A549 (cell line): ENCODE results near the gene SNX30. TPM values are rescaled to one million over a fixed set of nuclear protein-coding genes. Genes with fewer than 3 reads are reported as not detected.

Experiments used
- ATAC-seq, 2 experiments: fragments of 200-7000 bp in 1 of 2; fragments of >200 bp in 1 of 2; cut with Nextera tagmentation in 1 of 2; cut with Tn5 transposase in 1 of 2; 3 replicates each; pipeline versions ENCODE4 v1.8.0 to v1.9.1; 2018 to 2020; ENCODE audit warnings: mild to moderate bottlenecking in 1 of 2, moderate library complexity in 1 of 2
- CTCF ChIA-PET: fragments of 300-600 bp; sonication (Branson Sonifier 250); formaldehyde crosslinking; extraction: SDS; loops from one replicate; lab custom pipeline; 2021; ENCODE audit warnings: antibody characterized with exemption, inconsistent platforms; lab: Yijun Ruan, JAX
- POLR2A ChIA-PET: fragments of 350-600 bp; formaldehyde crosslinking; extraction: SDS; loops from one replicate; lab custom pipeline; 2021; ENCODE audit warnings: antibody characterized with exemption, inconsistent platforms; lab: Yijun Ruan, JAX
- DNase-seq, 2 experiments: peaks; one replicate each; pipeline versions ENCODE4 v3.0.0 to v3.0.0-alpha.2; 2011 to 2016; ENCODE audit warnings: low read depth in 1 of 2, low spot score in 1 of 2
- FAIRE-seq: peaks from 2 replicates; lab custom pipeline; 2011; peaks lifted over from hg19 to GRCh38; lab: Jason Lieb, UNC
- H3K27ac ChIP-seq, 2 experiments: fragments of >200 bp; sonication (Bioruptor Twin); formaldehyde crosslinking; 3 replicates each; pipeline ENCODE4 v1.5.1; 2016 to 2017
- H3K4me1 ChIP-seq: fragments of >200 bp; sonication (Bioruptor Twin); formaldehyde crosslinking; 3 replicates; pipeline ENCODE4 v1.6.1; 2016
- H3K4me2 ChIP-seq: fragments of >200 bp; sonication (Bioruptor Twin); formaldehyde crosslinking; 3 replicates; pipeline ENCODE4 v1.6.1; 2016
- H3K4me3 ChIP-seq: fragments of >200 bp; sonication (Bioruptor Twin); formaldehyde crosslinking; 3 replicates; pipeline ENCODE4 v1.5.1; 2016
- H3K9me3 ChIP-seq: fragments of >200 bp; sonication (Bioruptor Twin); formaldehyde crosslinking; 3 replicates; pipeline ENCODE4 v1.6.1; 2016
- BHLHE40 ChIP-seq: IDR thresholded peaks from 2 replicates; pipeline ENCODE4 v1.6.1; 2012; ENCODE audit warnings: low read depth, low read length, inconsistent platforms
- CBX2 ChIP-seq: fragments of 200-600 bp; sonication (generic); IDR thresholded peaks from 2 replicates; pipeline ENCODE4 v1.6.1; 2016; ENCODE audit warnings: low read depth, mild to moderate bottlenecking, borderline replicate concordance
- CEBPB ChIP-seq, 2 experiments: fragments of >200 bp in 1 of 2; sonication (Bioruptor Twin) in 1 of 2; formaldehyde crosslinking in 1 of 2; IDR thresholded peaks; 2 replicates each; pipeline ENCODE4 v1.6.1; 2012 to 2016
- CHD2 ChIP-seq: fragments of 150-350 bp; IDR thresholded peaks from 2 replicates; pipeline ENCODE4 v1.6.1; 2014; ENCODE audit warnings: low read length; ENCODE audit not compliant: partially characterized antibody
- EHMT2 ChIP-seq: fragments of 200-600 bp; sonication (generic); IDR thresholded peaks from 2 replicates; pipeline ENCODE4 v1.6.1; 2016; ENCODE audit warnings: antibody characterized with exemption, low read depth, mild to moderate bottlenecking, moderate library complexity
- EP300 ChIP-seq, 2 experiments: fragments of >200 bp; sonication (Bioruptor Twin); formaldehyde crosslinking; IDR thresholded peaks; 2 replicates in 1 of 2; 3 replicates in 1 of 2; pipeline ENCODE4 v1.6.1; 2016 to 2017
- GATA3 ChIP-seq: IDR thresholded peaks from 2 replicates; pipeline ENCODE4 v1.6.1; 2012; ENCODE audit warnings: borderline replicate concordance
- HOXA7 ChIP-seq: fragments of 250-450 bp; sonication (Bioruptor Pico); IDR thresholded peaks from 2 replicates; pipeline ENCODE4 v1.5.0; 2020; ENCODE audit warnings: mild to moderate bottlenecking, moderate library complexity
- JUN ChIP-seq, 2 experiments: fragments of >200 bp; sonication (Bioruptor Twin); formaldehyde crosslinking; IDR thresholded peaks; 2 replicates in 1 of 2; 3 replicates in 1 of 2; pipeline ENCODE4 v1.6.1; 2016 to 2017
- KDM1A ChIP-seq: fragments of 200-600 bp; sonication (generic); IDR thresholded peaks from 2 replicates; pipeline ENCODE4 v1.6.1; 2016; ENCODE audit warnings: low read depth, mild to moderate bottlenecking
- MAFK ChIP-seq: fragments of 450-650 bp; IDR thresholded peaks from 2 replicates; pipeline ENCODE4 v1.6.1; 2014; ENCODE audit not compliant: partially characterized antibody
- NPAS2 ChIP-seq: fragments of 250-450 bp; sonication (Bioruptor Pico); IDR thresholded peaks from 2 replicates; pipeline ENCODE4 v1.8.0; 2022; ENCODE audit warnings: mild to moderate bottlenecking, moderate library complexity, borderline replicate concordance
- NR3C1 ChIP-seq: fragments of >200 bp; sonication (Bioruptor Twin); formaldehyde crosslinking; IDR thresholded peaks from 3 replicates; pipeline ENCODE4 v1.6.1; 2017
- POLR2AphosphoS2 ChIP-seq: conservative IDR thresholded peaks from 2 replicates; pipeline ENCODE4 v1.6.1; 2012; ENCODE audit warnings: low read length, improper control_type of control experiment, inconsistent platforms
- SMC3 ChIP-seq: fragments of >200 bp; sonication (Bioruptor Twin); formaldehyde crosslinking; IDR thresholded peaks from 3 replicates; pipeline ENCODE4 v1.6.1; 2018; ENCODE audit warnings: inconsistent platforms
- SREBF2 ChIP-seq: fragments of 450-650 bp; IDR thresholded peaks from 2 replicates; pipeline ENCODE4 v1.6.1; 2014; ENCODE audit warnings: mild to moderate bottlenecking, moderate library complexity
- ZC3H11A ChIP-seq: fragments of 450-650 bp; IDR thresholded peaks from 2 replicates; pipeline ENCODE4 v1.6.1; 2014; ENCODE audit warnings: antibody characterized with exemption, mild to moderate bottlenecking
- WGBS: methylation state at CpG from one replicate; pipeline ENCODE4 v1.1.6; 2017; ENCODE audit errors: missing lambda C conversion rate; 5-methylcytosine and 5-hydroxymethylcytosine counted together
- polyA plus RNA-seq, 4 experiments: library from polyadenylated mRNA; depleted of rRNA in 3 of 4; stranded (reverse); fragments of >200 nt; fragmentation: RNase III in 1 of 4; extraction: RNeasy Plus Mini Kit Qiagen cat#74134 plus additional on column Dnase treatment in 1 of 4; gene quantifications; 2 replicates in 3 of 4; 3 replicates in 1 of 4; pipeline ENCODE4 v1.2.3, GENCODE V29; 2011 to 2017
- TF ChIP-seq, protein P1 (sequence below): fragments of 250-450 bp; sonication (Bioruptor Pico); IDR thresholded peaks from 2 replicates; pipeline ENCODE4 v1.5.0; 2021; ENCODE audit warnings: mild to moderate bottlenecking, moderate library complexity, borderline replicate concordance
- TF ChIP-seq, protein P2 (sequence below): fragments of >200 bp; sonication (Bioruptor Twin); formaldehyde crosslinking; IDR thresholded peaks from 3 replicates; pipeline ENCODE4 v1.6.1; 2016
- TF ChIP-seq, protein P3 (sequence below): IDR thresholded peaks from 2 replicates; pipeline ENCODE4 v1.6.1; 2012
- TF ChIP-seq, protein P4 (sequence below): fragments of 450-650 bp; IDR thresholded peaks from 2 replicates; pipeline ENCODE4 v1.6.1; 2014; ENCODE audit warnings: antibody characterized with exemption
- TF ChIP-seq, protein P5 (sequence below): fragments of 250-450 bp; sonication (Bioruptor Pico); IDR thresholded peaks from 2 replicates; pipeline ENCODE4 v1.5.0; 2020; ENCODE audit warnings: low read depth, mild to moderate bottlenecking, moderate library complexity

The SNX30 gene
- polyA plus RNA-seq, 2 of the 4 experiments (the other 2 are of a cell fraction): 3.1 to 3.6 TPM

DNA sequence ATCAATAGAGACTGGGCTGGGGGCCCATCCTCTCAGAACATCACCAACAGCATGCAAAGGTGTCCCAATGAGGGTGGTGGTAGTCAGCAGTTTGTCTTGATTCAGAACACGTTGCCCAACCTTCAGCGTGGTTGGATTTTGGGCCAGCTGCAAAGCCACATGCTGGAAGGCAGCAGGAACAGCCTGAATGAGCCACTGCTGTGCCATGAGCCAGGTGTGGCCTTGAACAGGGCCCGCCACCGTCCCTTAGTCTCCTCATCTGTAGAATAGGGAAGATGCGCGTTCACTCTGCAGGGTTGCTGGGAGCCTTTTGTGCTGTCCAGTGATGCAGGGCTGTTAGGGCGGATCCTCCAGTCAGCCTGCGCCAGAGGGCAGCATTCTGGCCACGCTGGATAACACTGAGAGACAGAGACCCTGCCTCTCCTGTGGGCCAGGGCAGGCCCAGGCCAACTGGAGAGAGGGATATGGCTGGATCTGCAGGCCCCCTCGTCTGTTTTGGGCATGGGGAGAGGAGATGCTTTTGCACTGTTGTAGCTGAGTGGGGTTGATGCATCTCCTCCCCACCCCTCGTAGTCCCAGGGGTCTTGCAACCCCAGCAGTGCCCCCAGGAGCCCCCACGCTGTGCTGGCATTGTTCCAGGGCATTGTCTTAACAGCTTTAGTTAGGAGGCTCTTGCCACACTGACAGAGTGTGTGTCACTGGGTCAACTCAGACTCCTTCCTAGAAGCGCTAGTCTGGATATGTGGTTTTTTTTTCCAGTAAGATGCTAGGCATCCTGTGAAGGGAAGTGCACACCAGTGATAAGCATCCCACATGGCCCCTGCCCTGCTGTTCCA, 98.0 kb downstream of the SNX30 start (continued):
- TF ChIP-seq, protein P1, sequence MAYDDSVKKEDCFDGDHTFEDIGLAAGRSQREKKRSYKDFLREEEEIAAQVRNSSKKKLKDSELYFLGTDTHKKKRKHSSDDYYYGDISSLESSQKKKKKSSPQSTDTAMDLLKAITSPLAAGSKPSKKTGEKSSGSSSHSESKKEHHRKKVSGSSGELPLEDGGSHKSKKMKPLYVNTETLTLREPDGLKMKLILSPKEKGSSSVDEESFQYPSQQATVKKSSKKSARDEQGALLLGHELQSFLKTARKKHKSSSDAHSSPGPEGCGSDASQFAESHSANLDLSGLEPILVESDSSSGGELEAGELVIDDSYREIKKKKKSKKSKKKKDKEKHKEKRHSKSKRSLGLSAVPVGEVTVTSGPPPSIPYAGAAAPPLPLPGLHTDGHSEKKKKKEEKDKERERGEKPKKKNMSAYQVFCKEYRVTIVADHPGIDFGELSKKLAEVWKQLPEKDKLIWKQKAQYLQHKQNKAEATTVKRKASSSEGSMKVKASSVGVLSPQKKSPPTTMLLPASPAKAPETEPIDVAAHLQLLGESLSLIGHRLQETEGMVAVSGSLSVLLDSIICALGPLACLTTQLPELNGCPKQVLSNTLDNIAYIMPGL: no peak
- TF ChIP-seq NR3C1 (no peak), SMC3 (no peak), NPAS2 (CRISPR knock-in tag) (no peak), ZC3H11A (no peak), MAFK (no peak), EHMT2 (no peak)
- TF ChIP-seq, protein P2, sequence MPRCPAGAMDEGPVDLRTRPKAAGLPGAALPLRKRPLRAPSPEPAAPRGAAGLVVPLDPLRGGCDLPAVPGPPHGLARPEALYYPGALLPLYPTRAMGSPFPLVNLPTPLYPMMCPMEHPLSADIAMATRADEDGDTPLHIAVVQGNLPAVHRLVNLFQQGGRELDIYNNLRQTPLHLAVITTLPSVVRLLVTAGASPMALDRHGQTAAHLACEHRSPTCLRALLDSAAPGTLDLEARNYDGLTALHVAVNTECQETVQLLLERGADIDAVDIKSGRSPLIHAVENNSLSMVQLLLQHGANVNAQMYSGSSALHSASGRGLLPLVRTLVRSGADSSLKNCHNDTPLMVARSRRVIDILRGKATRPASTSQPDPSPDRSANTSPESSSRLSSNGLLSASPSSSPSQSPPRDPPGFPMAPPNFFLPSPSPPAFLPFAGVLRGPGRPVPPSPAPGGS: no peak

DNA sequence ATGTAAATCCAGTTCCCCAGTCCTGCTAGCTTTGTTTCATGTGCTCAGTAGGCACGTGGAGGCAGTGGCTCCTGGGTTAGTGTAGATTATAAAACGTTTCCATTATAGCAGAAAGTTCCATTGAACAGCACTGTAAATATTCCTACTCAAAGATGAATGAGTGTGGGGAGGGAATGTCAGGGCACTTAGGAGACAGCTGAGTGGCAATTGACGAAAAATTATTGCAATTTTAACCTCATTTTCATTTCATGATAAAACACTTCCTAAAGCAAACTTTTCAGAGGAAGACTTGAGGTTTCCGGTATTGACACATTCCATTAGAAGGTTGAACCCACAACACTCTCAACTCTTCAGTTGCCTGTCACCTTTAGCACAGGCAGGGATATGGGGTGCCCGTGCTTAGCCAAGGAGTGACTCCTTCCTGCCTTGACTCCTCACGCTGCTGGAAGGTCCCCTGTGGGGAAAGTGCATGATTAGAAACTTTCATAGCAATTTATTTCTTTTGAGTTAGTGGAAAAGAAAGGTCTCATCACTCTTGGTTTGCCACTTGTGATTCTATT, 98.9 kb downstream of the SNX30 start:
- ATAC-seq: no peak
- H3K4me2 ChIP-seq: no peak overlapping the region
- H3K4me3 ChIP-seq: no peak overlapping the region
- CTCF ChIA-PET: no interaction called here
- no peaks in the 10 kb centered on the region for H3K9me3 ChIP-seq
- TF ChIP-seq KDM1A: no peak
- no peak for TF ChIP-seq CEBPB (IDR thresholded peaks at IDR 0.05)
- TF ChIP-seq ZC3H11A: no peak
- no peak for TF ChIP-seq SREBF2
- no peak for TF ChIP-seq JUN (IDR thresholded peaks at IDR 0.05)
- TF ChIP-seq POLR2AphosphoS2: no peak
- TF ChIP-seq, protein P3, sequence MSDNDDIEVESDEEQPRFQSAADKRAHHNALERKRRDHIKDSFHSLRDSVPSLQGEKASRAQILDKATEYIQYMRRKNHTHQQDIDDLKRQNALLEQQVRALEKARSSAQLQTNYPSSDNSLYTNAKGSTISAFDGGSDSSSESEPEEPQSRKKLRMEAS: no peak
- TF ChIP-seq, all 56 proteins: peak for 0
- WGBS: 53% methylated on average over 6 of the region's 6 CpGs
- FAIRE-seq: no peak
- H3K4me1 ChIP-seq: no peaks in the 10 kb centered on the region
- H3K27ac ChIP-seq: no peak overlapping the region
- DNase-seq: no peak
- POLR2A ChIA-PET: no interaction called here

DNA sequence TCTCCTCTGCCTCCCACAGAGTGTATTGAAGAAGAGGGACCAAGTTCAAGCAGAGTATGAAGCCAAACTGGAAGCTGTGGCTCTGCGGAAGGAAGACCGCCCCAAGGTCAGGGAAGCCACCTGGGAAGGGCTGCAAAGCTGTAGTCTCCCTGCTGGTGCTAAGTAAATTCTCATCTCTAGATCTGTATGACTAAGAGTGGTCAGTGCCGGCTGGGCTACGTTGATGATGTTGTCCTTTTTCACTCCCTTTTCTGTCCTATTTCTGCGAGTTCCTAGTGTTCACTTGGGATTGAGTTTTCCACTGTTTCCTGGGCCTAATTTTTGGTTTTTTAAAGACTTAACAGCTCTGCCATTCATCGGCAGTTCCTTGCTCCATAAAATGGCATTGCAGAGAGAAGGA, 100.3 kb downstream of the SNX30 start:
- TF ChIP-seq EP300 (IDR thresholded peaks at IDR 0.05) (no peak), CBX2 (no peak), CHD2 (no peak), HOXA7 (CRISPR knock-in tag) (no peak), JUN (IDR thresholded peaks at IDR 0.05) (no peak), GATA3 (no peak), BHLHE40 (no peak)
- TF ChIP-seq, protein P4, sequence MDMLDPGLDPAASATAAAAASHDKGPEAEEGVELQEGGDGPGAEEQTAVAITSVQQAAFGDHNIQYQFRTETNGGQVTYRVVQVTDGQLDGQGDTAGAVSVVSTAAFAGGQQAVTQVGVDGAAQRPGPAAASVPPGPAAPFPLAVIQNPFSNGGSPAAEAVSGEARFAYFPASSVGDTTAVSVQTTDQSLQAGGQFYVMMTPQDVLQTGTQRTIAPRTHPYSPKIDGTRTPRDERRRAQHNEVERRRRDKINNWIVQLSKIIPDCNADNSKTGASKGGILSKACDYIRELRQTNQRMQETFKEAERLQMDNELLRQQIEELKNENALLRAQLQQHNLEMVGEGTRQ: no peak
- TF ChIP-seq, protein P5, sequence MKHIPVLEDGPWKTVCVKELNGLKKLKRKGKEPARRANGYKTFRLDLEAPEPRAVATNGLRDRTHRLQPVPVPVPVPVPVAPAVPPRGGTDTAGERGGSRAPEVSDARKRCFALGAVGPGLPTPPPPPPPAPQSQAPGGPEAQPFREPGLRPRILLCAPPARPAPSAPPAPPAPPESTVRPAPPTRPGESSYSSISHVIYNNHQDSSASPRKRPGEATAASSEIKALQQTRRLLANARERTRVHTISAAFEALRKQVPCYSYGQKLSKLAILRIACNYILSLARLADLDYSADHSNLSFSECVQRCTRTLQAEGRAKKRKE (CRISPR knock-in tag): no peak
- POLR2A ChIA-PET: no interaction called here
- no peak for DNase-seq

More for the DNA sequence above, 100.3 kb downstream of the SNX30 start:
- CTCF ChIA-PET: no interaction called here
- 90% methylated on average over 6 of the region's 6 CpGs for WGBS
- Histone ChIP-seq H3K9me3 (no peaks in the 10 kb centered on the region), H3K4me3 (no peak overlapping the region), H3K27ac (no peak overlapping the region), H3K4me1 (no peaks in the 10 kb centered on the region), H3K4me2 (no peak overlapping the region)
- no peak for FAIRE-seq
- no peak for ATAC-seq
